Tibial nerve (tissue), 4 donors: ENCODE measurements around the gene SLC34A1.

Experiments used
- EP300 ChIP-seq, 2 donors: sonication (generic); formaldehyde crosslinking; IDR thresholded peaks; one replicate each; pipeline ENCODE4 v1.6.1; 2017; ENCODE audit warnings: antibody characterized with exemption in 2 of 2, mild to moderate bottlenecking in 1 of 2
- POLR2A ChIP-seq, 2 donors: fragments of 450-650 bp; IDR thresholded peaks; one replicate each; pipeline ENCODE4 v1.6.1; 2017; ENCODE audit warnings: antibody characterized with exemption in 2 of 2, mild to moderate bottlenecking in 2 of 2, moderate library complexity in 2 of 2
- TF ChIP-seq, protein P1 (sequence below), 5 experiments: fragments of 200-600 bp in 3 of 5; fragments of 450-650 bp in 2 of 5; sonication (generic) in 3 of 5; IDR thresholded peaks; one replicate each; pipeline ENCODE4 v1.5.1; 2016 to 2019; ENCODE audit warnings: antibody characterized with exemption in 5 of 5, mild to moderate bottlenecking in 3 of 5, moderate library complexity in 2 of 5

DNA sequence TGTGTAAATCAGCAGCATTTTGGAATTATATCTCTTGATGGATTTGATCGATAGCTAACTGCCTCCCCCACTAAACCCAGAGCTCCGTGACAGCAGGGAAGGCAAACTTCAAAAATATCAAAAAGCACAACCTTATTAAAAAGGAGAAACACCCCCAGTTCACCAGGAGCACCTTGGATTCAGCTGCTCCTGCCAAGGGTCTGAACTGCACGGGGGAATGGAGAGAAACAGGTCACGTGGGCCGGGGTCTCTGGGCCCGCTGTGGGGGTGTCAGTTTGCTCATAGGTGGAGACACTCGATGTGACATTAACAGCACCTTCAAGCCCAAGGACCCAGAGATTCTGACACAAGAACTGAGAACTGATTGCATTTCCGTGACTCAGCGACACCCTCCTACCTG lies 1.1 kb upstream of the SLC34A1 start:
- no peak for TF ChIP-seq POLR2A (IDR thresholded peaks at IDR 0.05)
- TF ChIP-seq, protein P1, sequence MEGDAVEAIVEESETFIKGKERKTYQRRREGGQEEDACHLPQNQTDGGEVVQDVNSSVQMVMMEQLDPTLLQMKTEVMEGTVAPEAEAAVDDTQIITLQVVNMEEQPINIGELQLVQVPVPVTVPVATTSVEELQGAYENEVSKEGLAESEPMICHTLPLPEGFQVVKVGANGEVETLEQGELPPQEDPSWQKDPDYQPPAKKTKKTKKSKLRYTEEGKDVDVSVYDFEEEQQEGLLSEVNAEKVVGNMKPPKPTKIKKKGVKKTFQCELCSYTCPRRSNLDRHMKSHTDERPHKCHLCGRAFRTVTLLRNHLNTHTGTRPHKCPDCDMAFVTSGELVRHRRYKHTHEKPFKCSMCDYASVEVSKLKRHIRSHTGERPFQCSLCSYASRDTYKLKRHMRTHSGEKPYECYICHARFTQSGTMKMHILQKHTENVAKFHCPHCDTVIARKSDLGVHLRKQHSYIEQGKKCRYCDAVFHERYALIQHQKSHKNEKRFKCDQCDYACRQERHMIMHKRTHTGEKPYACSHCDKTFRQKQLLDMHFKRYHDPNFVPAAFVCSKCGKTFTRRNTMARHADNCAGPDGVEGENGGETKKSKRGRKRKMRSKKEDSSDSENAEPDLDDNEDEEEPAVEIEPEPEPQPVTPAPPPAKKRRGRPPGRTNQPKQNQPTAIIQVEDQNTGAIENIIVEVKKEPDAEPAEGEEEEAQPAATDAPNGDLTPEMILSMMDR (IDR thresholded peaks at IDR 0.05) = no peak
- no peak for TF ChIP-seq EP300 (IDR thresholded peaks at IDR 0.05)
